ENCODE data around the gene COMMD2.

The COMMD2 gene

DNA sequence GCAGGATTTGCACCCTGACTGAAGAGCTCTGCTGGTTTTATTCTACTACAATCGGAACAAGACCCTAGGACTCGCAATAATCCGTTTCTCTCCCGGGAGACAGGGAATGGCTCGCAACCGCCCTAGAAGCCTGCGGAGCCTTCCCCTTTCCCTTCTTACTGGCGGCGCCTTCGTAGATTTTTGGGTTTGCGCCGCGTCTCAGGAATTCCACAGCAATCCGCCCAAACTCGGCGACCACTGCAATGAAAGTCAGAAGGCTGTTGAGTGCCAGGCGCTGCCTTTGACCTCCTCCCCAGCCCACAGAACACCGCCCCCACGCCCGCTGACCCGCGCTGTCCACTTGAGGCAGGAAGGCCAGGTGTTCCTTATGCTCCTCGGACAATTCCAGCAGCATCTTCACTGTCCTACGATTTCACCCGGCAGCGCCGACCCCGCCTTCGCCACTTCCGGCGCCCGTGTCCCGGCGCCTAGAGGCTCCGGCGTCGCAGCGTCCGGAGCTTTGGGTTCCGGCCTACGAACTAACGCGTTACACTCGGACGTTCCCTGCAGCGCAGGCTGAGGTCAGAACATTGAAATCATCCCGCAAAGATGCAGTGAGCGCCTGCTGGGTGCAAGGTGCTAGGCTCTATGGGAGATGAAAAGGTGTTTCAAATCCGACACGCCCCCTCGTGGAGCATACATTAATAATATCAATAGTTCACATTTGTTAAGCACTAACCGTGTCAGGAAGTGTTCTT lies at the start of gene COMMD2:
Gene COMMD2 (minus strand): TSS at position 439 of the 737 bp plus-strand sequence. CDS start 45 bp downstream, at position 394.
- DNase-seq (ENCODE audit: low spot score): peak; percentile 84

DNA sequence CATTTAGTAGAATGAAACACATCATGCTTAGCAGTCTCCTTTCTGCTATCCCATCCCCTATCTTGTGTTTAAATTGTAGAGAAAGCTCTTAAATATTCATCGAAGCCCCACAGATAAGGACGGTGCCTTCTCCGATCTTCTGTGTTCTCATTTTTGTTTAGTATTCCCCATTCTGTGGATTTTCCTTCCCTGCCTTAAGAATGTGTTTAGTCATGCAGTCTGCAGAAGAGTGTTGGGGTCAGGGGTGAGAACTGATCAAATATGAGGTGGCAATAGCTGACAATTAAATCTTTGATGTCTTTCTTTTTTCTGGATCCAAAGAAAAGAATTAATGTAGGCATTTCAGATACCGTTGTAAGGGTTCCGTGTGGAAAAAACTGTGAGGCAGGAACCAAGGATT lies 49.4 kb upstream of the COMMD2 start:
- DNase-seq (ENCODE audit: low spot score): no peak

DNA sequence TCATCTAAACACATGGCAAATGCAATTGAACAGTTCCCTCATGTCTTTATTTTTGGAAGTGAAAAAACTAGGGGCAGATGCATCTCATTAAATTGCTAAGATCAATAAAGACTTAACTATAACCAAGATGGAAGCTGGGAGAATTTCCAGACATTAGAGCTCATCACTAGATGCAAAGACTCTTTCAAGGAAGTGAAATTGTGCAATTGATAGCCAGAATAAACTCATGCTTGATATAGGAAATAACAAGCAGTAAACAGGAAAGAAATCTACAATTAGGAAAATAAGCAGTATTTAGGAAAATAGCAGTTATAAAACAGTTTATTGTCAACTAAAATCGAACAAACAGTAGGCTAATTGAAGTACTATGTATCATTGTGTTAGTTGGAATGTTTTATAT lies 48.9 kb upstream of the COMMD2 start:
- DNase-seq (ENCODE audit: low spot score): no peak

DNA sequence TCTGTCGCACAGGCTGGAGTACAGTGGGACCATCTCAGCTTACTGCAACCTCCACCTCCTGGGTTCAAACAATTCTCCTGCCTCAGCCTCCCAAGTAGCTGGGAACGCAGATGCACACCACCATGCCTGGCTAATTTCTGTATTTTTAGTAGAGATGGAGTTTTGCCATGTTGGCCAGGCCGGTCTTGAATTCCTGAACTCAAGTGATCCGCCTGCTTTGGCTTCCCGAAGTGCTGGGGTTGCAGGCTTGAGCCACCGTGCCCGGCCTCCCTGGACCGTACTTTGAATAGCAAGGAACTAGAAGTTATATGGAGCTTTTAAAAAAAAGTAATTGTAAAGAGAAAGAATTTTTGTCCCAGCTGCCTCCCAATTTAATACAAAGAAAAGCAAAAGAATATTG lies 48.4 kb upstream of the COMMD2 start:
- no peak for DNase-seq (ENCODE audit: low spot score)

DNA sequence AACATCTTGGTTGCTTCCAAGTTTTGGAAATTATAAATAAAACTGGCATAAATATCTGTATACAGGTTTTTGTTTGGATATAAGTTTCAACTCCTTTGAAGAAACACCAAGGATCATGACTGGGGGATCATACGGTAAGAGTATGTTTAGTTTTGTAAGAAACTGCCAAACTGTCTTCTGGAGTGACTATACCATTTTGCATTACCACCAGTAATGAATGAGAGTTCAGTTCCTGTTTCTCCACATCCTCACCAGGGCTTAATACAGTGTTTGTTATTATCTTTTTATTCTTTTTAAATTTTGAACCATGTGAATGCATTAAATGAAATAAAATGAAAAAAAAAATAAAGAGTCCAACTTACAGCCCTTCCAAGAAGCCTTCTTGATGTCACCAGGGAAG lies 43.7 kb upstream of the COMMD2 start:
- DNase-seq (ENCODE audit: low spot score): no peak

DNA sequence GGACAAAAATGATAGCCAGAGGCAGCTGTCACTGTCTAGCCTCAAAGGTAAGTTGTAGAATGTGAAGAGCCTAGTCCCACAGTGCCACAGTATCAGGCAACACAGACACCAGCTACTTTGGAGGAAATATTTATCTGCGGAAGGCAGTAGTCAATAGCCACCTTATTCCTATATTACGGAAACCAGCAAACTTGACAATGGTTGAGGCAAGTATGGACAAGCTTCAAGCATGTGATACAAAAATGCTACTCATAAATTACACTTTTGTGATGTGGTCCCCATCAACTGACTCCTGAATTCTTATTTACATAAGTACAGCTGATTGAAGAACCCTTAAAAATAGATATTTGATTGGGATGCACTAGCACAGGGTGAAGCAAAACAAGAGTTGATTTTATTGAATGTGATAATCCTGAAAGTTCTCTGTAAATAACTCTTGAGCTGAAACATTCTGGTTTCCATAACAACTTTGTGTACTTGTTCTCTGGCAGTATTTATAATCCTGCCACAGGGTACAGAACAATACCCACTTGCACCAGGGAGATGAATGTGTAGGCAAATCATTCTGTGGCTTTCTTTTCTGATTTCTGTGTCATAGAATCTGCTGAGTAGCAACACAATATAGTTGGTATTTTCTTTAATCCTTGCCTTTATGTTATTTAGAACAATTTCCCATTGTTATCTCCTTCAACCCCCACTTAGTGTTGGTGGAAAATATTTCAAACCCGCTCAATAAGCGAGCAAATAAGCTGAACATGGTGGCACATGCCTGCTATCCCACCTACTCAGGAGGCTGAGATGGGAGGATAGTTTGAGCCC lies 40.4 kb upstream of the COMMD2 start, which contains the start of gene ANKUB1:
Gene ANKUB1 (minus strand): TSS at position 103 of the 819 bp plus-strand sequence. CDS start 188 bp downstream, outside the sequence.
- no peak for DNase-seq (ENCODE audit: low spot score)

DNA sequence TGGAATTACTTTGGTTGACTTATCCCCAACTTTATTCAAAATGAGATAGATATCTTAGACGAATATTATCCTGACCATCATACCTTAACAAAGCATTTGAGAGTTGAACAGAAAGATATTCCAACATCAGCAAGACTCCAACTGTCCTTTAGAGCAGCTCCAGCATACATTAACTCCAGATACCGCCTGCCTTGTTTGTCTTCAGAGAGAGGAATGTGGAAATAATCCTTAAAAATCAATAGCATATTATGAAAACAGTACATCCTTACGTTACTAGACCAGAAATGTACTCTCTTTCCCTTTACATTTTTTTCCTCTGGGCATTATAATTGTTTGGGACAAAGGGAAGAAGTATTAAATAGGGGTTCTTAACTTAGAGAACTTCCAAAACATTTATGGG lies 38.4 kb upstream of the COMMD2 start:
- no peak for DNase-seq (ENCODE audit: low spot score)

DNA sequence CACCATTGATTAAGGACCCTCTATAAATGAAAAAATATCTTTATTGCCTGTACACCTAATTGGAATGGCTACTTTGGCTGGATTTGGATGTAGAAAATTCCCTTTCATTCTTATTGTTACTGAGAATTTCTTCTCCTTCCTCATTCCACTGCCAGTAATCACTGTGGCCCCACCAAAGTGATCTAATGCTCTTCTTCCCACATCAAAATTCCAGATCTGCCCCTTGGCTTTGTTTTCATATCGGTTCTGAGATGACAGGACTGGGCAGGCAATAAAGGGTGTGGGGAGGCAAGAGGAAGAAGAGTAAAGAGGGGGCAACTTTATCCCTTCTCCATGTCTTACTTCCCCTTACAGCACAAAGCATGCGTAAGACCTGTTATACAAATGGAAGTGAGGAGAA lies 38.0 kb upstream of the COMMD2 start:
- no peak for DNase-seq (ENCODE audit: low spot score)

DNA sequence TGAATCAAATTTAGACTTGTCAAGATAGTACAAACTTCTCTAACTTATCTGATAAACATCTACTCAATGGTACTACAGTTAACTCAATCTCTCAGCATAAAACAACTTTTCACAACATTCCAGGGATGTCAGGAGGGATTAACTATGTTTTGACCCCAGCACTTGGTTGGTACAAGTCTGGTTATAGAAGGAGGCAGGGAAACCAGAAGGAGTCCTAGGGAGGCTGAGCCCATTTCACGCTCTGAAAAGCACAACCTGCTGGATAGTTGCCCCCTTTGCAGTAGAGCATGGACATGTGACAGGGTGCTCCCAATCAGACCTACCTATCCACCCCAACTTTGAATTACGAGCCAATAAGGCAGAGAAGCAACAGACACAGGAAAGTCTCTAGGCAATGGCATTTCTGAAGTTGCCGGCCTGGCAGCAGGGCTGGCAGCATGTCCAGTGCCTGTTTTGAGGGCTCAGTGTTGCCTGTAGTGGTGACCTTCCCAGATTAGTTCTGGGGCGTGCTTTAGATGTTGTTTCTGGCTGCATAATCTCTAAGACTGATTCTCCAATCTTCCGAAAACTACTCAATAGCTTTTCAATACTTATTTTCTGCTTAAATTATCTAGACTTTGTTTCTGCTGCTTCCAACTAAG lies 31.9 kb upstream of the COMMD2 start:
- DNase-seq (ENCODE audit: low spot score): no peak

DNA sequence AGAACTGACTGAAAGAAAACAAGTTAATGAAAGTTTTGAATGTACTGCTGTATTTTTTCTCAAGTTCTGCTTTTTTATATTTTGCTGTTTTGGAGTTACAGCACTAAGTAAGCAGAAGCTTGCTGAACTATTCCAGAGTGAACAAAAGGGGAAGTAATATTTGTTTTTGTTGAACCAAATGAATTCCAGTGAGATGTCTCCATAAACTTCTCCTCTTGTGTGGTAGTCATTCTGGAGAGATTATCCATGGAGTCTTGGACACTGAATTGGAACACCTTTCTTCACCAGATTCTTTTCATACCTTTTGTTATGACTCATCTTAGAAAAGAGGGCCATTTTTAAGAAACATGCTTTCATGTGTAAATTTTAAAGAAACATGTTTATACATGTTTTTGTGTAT lies 31.3 kb upstream of the COMMD2 start:
- DNase-seq (ENCODE audit: low spot score): no peak

DNA sequence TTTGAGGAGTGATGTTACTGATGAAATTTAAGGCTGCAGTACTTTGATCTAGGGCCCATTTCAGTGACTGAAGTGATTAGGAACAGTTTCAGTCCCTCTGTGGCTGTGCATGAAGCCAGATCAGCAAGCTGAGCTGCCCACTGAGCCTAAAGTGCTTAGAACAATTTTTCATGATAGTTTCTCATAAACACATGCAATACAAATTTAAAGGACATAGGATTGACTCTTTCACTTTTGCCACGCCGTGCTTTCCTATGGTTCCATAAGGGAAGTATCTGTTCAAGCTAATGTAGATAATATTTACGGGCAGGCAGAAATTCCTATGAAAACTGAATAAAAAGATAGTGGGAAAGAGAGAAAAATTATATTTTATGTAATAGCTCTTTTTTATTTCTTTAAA lies 29.5 kb upstream of the COMMD2 start:
- no peak for DNase-seq (ENCODE audit: low spot score)

DNA sequence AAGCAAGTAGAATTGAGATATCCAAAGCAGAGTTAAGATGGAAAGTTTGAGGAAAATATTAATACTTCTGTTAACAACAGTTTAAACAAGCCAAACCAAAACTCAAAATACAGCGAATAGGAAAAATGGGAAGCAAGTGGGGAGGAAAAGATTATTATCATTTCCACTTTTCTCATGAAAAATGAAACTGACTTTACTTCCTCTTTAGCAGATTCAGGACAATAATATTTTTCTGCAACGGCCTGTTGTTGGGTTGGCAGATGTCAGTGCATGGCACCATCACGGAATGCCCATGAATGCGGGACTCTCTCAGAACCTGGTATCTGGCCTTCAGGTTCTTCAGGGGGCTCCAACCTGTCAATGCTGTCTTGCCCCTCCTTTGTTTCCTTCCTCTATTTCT lies 28.9 kb upstream of the COMMD2 start:
- no peak for DNase-seq (ENCODE audit: low spot score)

DNA sequence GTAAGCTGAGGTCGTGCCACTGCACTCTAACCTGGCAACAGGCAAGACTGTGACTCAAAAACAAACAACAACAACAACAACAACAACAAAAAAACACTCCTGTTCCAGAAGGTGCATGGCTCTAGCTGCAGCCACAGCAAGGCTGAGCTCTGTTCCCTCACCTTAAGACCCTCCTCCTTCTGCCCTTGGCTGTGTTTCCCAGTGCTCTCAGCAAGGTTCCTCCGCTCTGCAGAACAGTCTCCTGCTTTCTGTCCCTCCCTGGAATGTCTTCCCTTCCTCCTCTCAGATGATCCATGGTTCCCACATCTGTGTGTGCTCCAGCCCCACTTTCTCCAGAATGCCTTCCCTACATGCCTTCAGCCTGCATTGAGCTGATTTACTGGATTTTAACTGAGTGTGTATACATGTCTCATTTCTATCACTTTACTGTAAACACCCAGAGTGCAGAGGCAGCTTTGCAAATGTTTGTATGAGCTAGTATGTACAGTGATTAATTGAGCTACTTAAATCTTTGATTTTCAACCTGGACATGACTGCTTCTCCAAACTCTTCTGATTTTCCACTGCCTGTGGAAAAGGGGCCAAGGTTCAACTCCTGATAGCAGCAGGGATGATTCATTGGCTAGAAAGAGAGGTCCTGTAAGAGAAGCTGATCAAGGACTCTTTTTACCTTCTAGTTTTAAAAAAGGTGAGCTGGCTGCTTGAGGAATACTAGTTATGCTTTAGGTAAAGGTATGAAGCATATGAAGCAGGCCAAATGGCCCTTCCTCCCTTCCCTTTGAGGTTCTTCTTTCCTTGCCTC lies 25.3 kb upstream of the COMMD2 start:
- DNase-seq (ENCODE audit: low spot score): no peak

DNA sequence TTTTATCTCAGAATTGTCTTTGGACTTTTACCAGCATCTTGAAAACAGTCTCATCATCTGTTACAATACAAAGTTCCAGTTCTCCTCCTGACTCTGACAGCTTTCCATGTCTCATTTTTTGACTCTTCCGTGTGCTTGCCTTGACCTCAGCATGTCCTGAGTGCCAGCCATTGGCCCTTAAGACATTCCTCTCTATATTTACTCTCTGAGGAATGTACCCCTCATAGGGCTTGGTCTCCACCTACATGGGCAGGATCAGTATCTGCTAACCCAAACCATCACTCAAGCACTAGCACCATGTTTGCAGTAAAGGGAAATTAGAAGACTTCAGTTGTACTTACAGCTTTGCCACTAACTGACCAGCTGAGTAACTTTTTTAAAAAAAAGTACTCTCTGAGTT lies 23.9 kb upstream of the COMMD2 start:
- no peak for DNase-seq (ENCODE audit: low spot score)

DNA sequence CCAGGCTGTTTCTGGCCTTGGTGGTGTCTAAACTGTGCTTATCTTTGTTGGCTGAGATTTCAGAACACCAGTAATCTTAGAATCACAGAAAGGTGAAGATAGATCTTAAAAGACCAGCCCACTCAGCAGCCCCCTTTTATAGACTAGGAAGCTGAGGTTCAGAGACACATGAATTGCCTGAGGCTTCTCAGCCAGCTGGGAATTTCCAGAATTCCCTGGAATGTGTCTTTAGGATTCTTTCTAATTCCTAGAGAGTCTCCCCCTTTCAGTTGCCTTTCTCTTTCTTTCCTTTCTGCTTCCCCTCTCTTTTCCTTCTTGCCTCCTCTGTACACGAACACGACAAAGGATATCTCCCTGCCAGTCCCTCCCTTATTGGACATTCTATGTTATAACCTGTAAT lies 20.6 kb upstream of the COMMD2 start:
- DNase-seq (ENCODE audit: low spot score): no peak

DNA sequence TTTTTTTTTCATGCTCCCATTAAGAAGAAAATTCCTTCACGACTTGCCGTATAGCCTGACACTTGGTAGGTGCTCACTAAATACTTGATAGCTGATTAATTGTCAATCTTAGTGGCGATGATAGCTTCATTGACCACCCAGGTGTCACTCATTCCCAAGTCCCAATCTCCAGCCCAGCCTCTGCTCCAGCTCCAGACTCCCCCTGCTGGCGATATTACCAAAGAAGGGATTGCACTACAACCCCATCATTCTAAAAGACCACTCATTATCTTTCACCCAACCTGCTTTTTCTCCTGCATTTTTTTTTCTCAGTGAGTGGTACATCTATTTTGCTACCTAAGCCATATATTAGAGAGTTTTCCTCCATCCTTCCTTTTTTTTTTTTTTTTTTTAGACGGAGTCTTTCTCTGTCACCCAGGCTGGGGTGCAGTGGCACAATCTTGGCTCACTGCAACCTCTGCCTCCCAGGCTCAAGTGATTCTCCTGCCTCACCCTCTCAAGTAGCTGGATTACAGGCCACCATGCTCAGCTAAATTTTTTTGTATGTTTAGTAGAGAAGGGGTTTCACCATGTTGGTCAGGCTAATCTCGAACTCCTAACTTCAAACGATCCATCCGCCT lies 19.5 kb upstream of the COMMD2 start:
- peak; percentile 62 for DNase-seq (ENCODE audit: low spot score)

DNA sequence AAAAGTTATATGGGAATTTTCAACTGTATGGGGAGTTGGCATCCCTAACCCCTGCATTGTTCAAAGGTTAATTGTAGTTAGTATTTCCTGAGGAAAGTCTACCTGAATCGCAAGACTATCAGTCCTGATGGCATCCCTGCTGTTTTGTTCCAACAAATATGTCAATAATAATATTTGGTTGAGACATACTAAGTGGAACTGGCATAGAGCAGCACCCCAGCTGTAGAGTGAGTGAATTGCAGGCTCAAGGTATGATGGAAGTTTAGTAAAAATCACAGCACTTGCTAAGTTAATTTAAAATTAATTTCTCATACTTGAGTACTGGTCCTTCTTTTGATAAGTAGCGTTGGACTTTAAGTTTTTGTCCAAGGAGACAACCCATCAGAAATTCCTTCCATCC lies 18.0 kb upstream of the COMMD2 start:
- no peak for DNase-seq (ENCODE audit: low spot score)

DNA sequence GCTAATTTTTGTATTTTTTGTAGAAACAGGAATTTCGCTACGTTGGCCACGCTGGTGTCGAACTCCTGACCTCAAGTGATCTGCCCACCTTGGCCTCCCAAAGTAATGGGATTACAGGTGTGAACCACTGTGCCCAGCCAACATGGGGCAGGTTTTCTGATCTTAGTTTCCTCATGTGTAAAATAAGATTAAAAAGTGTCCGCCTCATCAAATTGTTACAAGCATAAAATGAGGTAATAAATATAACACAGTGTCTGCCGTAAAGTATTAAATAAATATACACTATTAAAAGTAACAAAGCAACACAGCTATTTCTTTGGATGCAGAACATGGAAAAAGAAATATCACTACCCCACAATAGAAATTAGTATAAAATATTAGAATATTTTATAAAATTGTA lies 16.4 kb upstream of the COMMD2 start:
- DNase-seq (ENCODE audit: low spot score): no peak

DNA sequence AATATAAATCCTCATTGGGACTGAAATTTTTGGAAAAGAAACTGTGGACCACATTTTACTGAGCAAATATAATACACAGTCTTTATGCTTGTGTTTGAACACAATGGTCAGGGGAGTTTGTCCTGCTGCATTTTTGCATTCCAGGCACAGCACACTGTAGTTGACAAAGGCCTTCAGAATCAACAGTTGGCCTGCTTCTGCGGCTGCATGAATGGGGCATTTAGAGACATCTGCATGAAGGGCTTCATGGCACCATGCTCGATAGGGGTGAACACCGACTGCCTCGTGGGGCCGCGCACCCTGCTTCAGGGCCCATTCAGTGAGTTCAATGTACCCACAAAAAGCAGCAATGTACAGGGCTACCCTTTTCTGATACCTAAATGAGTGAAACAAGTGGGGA lies 15.4 kb upstream of the COMMD2 start:
- no peak for DNase-seq (ENCODE audit: low spot score)

DNA sequence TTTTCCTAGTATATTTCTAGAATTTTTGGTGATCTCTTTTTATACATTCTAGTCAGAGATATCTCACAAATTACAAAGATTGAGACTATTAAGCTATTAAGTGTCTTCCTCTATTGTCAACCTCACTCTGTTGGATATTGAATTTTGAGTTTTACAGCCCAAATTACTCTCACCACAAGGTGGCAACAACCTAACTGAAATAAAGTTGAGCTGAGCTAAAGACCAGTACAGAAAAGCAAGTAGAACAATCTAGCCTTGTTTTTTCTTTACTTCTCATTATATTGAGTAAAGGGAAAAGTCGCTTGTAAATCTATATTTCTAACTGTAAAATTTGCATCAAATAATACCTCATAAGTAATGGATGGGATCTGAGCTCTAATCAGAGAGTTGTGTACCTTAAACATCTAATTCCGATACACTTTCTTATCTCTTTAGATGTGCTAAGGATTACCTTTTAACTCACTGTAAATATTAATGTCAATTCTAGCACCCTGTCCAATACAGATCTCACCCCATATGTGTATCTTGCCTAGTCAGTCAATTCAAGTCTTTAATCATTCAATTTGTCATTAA lies 13.6 kb upstream of the COMMD2 start:
- no peak for DNase-seq (ENCODE audit: low spot score)

DNA sequence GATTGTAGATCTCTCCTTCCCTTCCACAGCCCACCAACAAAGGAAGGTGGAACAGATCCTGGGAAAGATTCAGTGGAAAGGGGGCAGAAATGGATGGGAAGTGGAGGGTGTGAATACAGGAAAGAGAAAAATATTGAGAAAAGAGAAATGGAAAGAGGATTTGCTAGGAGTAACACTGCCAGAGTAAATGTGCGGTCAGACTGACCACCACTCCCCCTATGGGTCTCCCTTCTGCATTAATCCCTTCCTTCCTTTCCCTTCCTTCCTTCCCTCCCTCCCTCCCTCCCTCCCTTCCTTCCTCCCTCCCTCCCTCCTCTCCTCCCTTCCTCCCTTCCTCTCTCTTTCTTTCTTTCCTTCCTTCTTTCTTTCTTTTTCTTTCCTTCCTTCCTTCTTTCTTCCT lies 12.0 kb upstream of the COMMD2 start:
- DNase-seq (ENCODE audit: low spot score): no peak

All from ecto neural progenitor cell (in vitro differentiated cells).